ENCODE data around the gene SSTR3.

Gene SSTR3

GRCh38 chr22:37207981-37208380, 4.3 kb downstream of the SSTR3 start:
- intact Hi-C loops (cut with DNase I; ENCODE audit: low total_unique reads): loop anchor here (10.0 kb wide), 1 partner anchor 173 kb away; no protein-coding TSS in a partner anchor

GRCh38 chr22:37206841-37207821, 5.1 kb downstream of the SSTR3 start:
- H3K4me3 ChIP-seq: no peak overlapping the region
- H3K27me3 ChIP-seq: peaks cover 0 to 41% of the 10 kb centered on the region in 2 donors
- peaks cover 0 to 5% (median 2%) of the 10 kb centered on the region in 4 donors for H3K4me1 ChIP-seq
- peak; percentile 15 to 55 for DNase-seq
- TF ChIP-seq CTCF (IDR thresholded peaks at IDR 0.05): no peak
- intact Hi-C loops (cut with DNase I; ENCODE audit: low total_unique reads): loop anchor here (10.0 kb wide), 1 partner anchor 172 kb away; no protein-coding TSS in a partner anchor
- H3K9me3 ChIP-seq: no peaks in the 10 kb centered on the region
- no peaks in the 10 kb centered on the region for H3K36me3 ChIP-seq
- H3K27ac ChIP-seq: no peak overlapping the region

More at GRCh38 chr22:37207981-37208380, 4.3 kb downstream of the SSTR3 start:
- no peak overlapping the region for H3K4me3 ChIP-seq
- H3K9me3 ChIP-seq: no peaks in the 10 kb centered on the region
- no peak for TF ChIP-seq CTCF (IDR thresholded peaks at IDR 0.05)
- peaks cover 0 to 11% (median 9%) of the 10 kb centered on the region in 4 donors for H3K4me1 ChIP-seq
- H3K27ac ChIP-seq: no peak overlapping the region
- peaks cover 0 to 45% of the 10 kb centered on the region in 2 donors for H3K27me3 ChIP-seq
- peak; percentile 5 to 53 for DNase-seq
- H3K36me3 ChIP-seq: no peaks in the 10 kb centered on the region

- no peak for TF ChIP-seq CTCF (IDR thresholded peaks at IDR 0.05)
- Histone ChIP-seq H3K4me3 (no peak overlapping the region), H3K4me1 (no peaks in the 10 kb centered on the region), H3K27ac (no peak overlapping the region), H3K36me3 (no peaks in the 10 kb centered on the region), H3K9me3 (no peaks in the 10 kb centered on the region), H3K27me3 (peaks cover 0 to 33% of the 10 kb centered on the region in 2 donors)
- peak; percentile 3 to 34 for DNase-seq
- intact Hi-C loops (cut with DNase I; ENCODE audit: low total_unique reads): loop anchor here (10.0 kb wide), 1 partner anchor 171 kb away; no protein-coding TSS in a partner anchor
These were observed 6.0 kb downstream of the SSTR3 start for GRCh38 chr22:37206118-37206840.

- Histone ChIP-seq H3K36me3 (no peaks in the 10 kb centered on the region), H3K4me1 (no peaks in the 10 kb centered on the region), H3K27me3 (peaks cover 0 to 20% of the 10 kb centered on the region in 2 donors), H3K4me3 (no peak overlapping the region), H3K27ac (no peak overlapping the region), H3K9me3 (no peaks in the 10 kb centered on the region)
- peak in 1 of 2 donors; percentile 52 for DNase-seq
- TF ChIP-seq CTCF (IDR thresholded peaks at IDR 0.05): no peak
- intact Hi-C loops (cut with DNase I; ENCODE audit: low total_unique reads): loop anchor here (10.0 kb wide), 1 partner anchor 170 kb away; no protein-coding TSS in a partner anchor
These were observed 7.2 kb downstream of the SSTR3 start for GRCh38 chr22:37205046-37205445.

GRCh38 chr22:37204045-37204655, 8.1 kb downstream of the SSTR3 start:
- no peaks in the 10 kb centered on the region for H3K9me3 ChIP-seq
- peak; percentile 5 to 48 for DNase-seq
- no peak overlapping the region for H3K27ac ChIP-seq
- peaks cover 0 to 5% (median 4%) of the 10 kb centered on the region in 4 donors for H3K4me1 ChIP-seq
- peaks cover 0 to 16% of the 10 kb centered on the region in 2 donors for H3K27me3 ChIP-seq
- TF ChIP-seq CTCF (IDR thresholded peaks at IDR 0.05): no peak
- intact Hi-C loops (cut with DNase I; ENCODE audit: low total_unique reads): loop anchor here (10.0 kb wide), 1 partner anchor 169 kb away; no protein-coding TSS in a partner anchor
- no peaks in the 10 kb centered on the region for H3K36me3 ChIP-seq
- H3K4me3 ChIP-seq: no peak overlapping the region

All from tibial artery (tissue), 4 donors.